Measurements from ENCODE around the gene SS18L1. TPM values are rescaled to one million over a fixed set of nuclear protein-coding genes. Genes with fewer than 3 reads are reported as not detected.
A peak's percentile ranks its signal among the peaks of the same experiment; 100 is the strongest.

Gene SS18L1
- total and polyA plus RNA-seq, 10 of the 15 experiments (the other 5 are each of a cell fraction or from before 2014, with no cell fraction given), result 1.8 to 20.0 (median 6.6) TPM

DNA sequence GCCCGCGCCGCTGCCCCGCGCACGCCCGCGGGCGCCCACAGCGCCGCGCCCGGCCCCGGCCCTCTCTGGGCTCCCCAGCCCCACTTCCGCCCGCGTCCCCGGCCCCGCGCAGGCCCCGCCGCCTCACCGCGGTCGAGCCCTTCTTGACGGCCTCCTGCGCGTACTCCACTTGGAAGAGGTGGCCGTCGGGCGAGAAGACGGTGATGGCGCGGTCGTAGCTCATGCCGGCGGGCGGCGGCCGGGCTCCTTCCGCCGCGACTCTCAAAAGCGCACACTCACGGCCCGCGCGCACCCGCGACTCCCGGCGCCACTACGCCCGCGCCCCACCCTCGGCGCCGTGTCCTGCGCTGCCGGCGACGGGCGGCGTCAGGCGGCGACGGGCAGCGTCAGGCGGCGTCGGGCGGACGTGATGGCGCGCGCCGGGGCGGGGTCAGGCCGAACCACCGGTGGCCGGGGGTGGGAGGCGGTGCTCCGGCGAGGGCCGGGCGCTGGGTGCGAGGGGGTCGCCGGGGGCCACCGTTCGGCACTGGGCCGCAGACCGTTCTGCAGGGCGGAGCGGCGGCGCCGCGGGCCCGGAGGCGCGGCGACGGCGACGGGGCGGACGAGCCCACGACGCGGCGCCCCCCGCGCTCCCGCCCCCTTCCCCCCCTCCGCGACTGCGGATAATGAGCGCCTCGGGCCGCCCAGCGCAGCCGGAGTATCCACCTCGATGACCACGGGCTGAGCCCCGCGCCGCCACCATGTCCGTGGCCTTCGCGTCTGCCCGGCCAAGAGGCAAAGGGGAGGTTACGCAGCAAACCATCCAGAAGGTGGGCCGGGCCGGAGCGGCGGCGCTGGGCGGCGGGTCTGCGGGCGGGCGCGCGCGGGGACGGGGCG lies at the start of gene SS18L1, which contains the start of gene PSMA7 (continued):
- TF ChIP-seq, protein P1, sequence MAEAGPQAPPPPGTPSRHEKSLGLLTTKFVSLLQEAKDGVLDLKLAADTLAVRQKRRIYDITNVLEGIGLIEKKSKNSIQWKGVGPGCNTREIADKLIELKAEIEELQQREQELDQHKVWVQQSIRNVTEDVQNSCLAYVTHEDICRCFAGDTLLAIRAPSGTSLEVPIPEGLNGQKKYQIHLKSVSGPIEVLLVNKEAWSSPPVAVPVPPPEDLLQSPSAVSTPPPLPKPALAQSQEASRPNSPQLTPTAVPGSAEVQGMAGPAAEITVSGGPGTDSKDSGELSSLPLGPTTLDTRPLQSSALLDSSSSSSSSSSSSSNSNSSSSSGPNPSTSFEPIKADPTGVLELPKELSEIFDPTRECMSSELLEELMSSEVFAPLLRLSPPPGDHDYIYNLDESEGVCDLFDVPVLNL (IDR thresholded peaks at IDR 0.05; ENCODE audit: low read depth, low read length), result no peak
- TF ChIP-seq, protein P2, sequence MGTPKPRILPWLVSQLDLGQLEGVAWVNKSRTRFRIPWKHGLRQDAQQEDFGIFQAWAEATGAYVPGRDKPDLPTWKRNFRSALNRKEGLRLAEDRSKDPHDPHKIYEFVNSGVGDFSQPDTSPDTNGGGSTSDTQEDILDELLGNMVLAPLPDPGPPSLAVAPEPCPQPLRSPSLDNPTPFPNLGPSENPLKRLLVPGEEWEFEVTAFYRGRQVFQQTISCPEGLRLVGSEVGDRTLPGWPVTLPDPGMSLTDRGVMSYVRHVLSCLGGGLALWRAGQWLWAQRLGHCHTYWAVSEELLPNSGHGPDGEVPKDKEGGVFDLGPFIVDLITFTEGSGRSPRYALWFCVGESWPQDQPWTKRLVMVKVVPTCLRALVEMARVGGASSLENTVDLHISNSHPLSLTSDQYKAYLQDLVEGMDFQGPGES (IDR thresholded peaks at IDR 0.05), result no peak
- TF ChIP-seq, protein P3, sequence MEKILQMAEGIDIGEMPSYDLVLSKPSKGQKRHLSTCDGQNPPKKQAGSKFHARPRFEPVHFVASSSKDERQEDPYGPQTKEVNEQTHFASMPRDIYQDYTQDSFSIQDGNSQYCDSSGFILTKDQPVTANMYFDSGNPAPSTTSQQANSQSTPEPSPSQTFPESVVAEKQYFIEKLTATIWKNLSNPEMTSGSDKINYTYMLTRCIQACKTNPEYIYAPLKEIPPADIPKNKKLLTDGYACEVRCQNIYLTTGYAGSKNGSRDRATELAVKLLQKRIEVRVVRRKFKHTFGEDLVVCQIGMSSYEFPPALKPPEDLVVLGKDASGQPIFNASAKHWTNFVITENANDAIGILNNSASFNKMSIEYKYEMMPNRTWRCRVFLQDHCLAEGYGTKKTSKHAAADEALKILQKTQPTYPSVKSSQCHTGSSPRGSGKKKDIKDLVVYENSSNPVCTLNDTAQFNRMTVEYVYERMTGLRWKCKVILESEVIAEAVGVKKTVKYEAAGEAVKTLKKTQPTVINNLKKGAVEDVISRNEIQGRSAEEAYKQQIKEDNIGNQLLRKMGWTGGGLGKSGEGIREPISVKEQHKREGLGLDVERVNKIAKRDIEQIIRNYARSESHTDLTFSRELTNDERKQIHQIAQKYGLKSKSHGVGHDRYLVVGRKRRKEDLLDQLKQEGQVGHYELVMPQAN (conservative IDR thresholded peaks at IDR 0.05), result peak; percentile 73; the same call in 1 of the 2 replicates
- no peak; the same call in 1 of the 2 replicates for TF ChIP-seq SMAD5 (IDR thresholded peaks at IDR 0.05; ENCODE audit: low read depth)
- TF ChIP-seq RELA (IDR thresholded peaks at IDR 0.05; ENCODE audit: borderline replicate concordance, partially characterized antibody), result peak; percentile 48
- peak; percentile 95; the same call in 1 of the 2 replicates for TF ChIP-seq CHD1 (IDR thresholded peaks at IDR 0.05; ENCODE audit: low read depth, low read length)
- TF ChIP-seq IRF4 (IDR thresholded peaks at IDR 0.05; ENCODE audit: low read depth, low read length), result no peak
